Gastroesophageal sphincter (tissue), 3 donors: Measurements from ENCODE around the gene TP53TG5.

ENCODE experiments used
- CTCF ChIP-seq, 4 experiments: fragments of 200-600 bp in 2 of 4; fragments of 450-650 bp in 2 of 4; sonication (generic) in 1 of 4; IDR thresholded peaks; one replicate each; pipeline ENCODE4 v1.5.1; 2017 to 2019; ENCODE audit warnings: antibody characterized with exemption in 4 of 4, mild to moderate bottlenecking in 2 of 4, moderate library complexity in 2 of 4
- EP300 ChIP-seq: sonication (generic); formaldehyde crosslinking; IDR thresholded peaks from one replicate; pipeline ENCODE4 v1.6.1; 2017; ENCODE audit warnings: antibody characterized with exemption, mild to moderate bottlenecking
- POLR2AphosphoS5 ChIP-seq: sonication (generic); formaldehyde crosslinking; IDR thresholded peaks from one replicate; pipeline ENCODE4 v1.6.1; 2017; ENCODE audit warnings: antibody characterized with exemption

- TF ChIP-seq CTCF (IDR thresholded peaks at IDR 0.05) (no peak), POLR2AphosphoS5 (no peak), EP300 (no peak)
Observed at GRCh38 chr20:45377269-45377668, 856 bp downstream of the TP53TG5 start.
